HepG2 (cell line): ENCODE results near the gene OR4D9. TPM values are rescaled to one million over a fixed set of nuclear protein-coding genes. Genes with fewer than 3 reads are reported as not detected.

ENCODE experiments used
- ATAC-seq: fragments of 200-7000 bp; cut with Tn5 transposase; 3 replicates; pipeline ENCODE4 v1.9.1; 2020; ENCODE audit warnings: mild to moderate bottlenecking, moderate library complexity
- BruUV-seq: library from RNA; stranded (reverse); fragments of 400-500 nt; replicated peaks from 2 replicates; lab custom pipeline; 2021; lab: Mats Ljungman, UMichigan
- CTCF ChIA-PET: fragments of 300-600 bp; formaldehyde crosslinking; extraction: SDS; loops from one replicate; lab custom pipeline; 2021; ENCODE audit warnings: low total read pairs, inconsistent platforms, low intra/inter-chr PET ratio; lab: Yijun Ruan, JAX
- POLR2A ChIA-PET: fragments of 350-600 bp; sonication (Branson Sonifier 250); formaldehyde crosslinking; loops from one replicate; lab custom pipeline; 2020; ENCODE audit warnings: antibody characterized with exemption, inconsistent platforms; lab: Yijun Ruan, JAX
- DNase-seq: peaks from one replicate; pipeline ENCODE4 v3.0.0-alpha.2; 2015; ENCODE audit warnings: low spot score
- FAIRE-seq: peaks from 3 replicates; lab custom pipeline; 2011; peaks lifted over from hg19 to GRCh38; lab: Jason Lieb, UNC
- H2AFZ ChIP-seq: one replicate; pipeline ENCODE4 v1.6.1; 2011; ENCODE audit warnings: low read length, inconsistent platforms
- H3K27ac ChIP-seq: fragments of 300-600 bp; 3 replicates; pipeline ENCODE4 v1.8.0; 2011; ENCODE audit warnings: mixed run types, mild to moderate bottlenecking, mixed read lengths, low read length, inconsistent platforms; ENCODE audit not compliant: insufficient read depth; ENCODE audit errors: extremely low read length
- H3K27me3 ChIP-seq, 2 experiments: fragments of 200-600 bp in 1 of 2; 2 replicates in 1 of 2; 3 replicates in 1 of 2; pipeline versions ENCODE4 v1.6.0 to v1.8.0; 2011; ENCODE audit warnings: low read length in 2 of 2, mild to moderate bottlenecking in 2 of 2, moderate library complexity in 2 of 2, inconsistent platforms in 1 of 2; ENCODE audit not compliant: insufficient read depth in 2 of 2, control insufficient read depth in 1 of 2
- H3K36me3 ChIP-seq, 2 experiments: fragments of 200-600 bp in 1 of 2; replicated peaks in 1 of 2; 2 replicates in 1 of 2; 3 replicates in 1 of 2; pipeline versions ENCODE4 v1.5.1 to v1.8.0; 2011; ENCODE audit warnings: low read length in 2 of 2, inconsistent platforms in 1 of 2; ENCODE audit not compliant: insufficient read depth in 2 of 2, control insufficient read depth in 1 of 2
- H3K4me1 ChIP-seq: 2 replicates; pipeline ENCODE4 v1.5.1; 2012; ENCODE audit warnings: low read length, inconsistent platforms; ENCODE audit not compliant: insufficient read depth
- H3K4me2 ChIP-seq: 2 replicates; pipeline ENCODE4 v1.6.0; 2011; ENCODE audit warnings: low read depth, low read length, inconsistent platforms
- H3K4me3 ChIP-seq, 3 experiments: fragments of 200-600 bp in 1 of 3; sonication (generic), shearing (Covaris generic) in 1 of 3; replicated peaks in 1 of 3; 2 replicates each; pipeline ENCODE4 v1.5.1; 2011 to 2016; ENCODE audit warnings: low read length in 3 of 3, inconsistent platforms in 2 of 3, low read depth in 2 of 3, mild to moderate bottlenecking in 2 of 3, control low read depth in 1 of 3, mixed read lengths in 1 of 3; ENCODE audit not compliant: insufficient read depth in 1 of 3
- H3K79me2 ChIP-seq: one replicate; pipeline ENCODE4 v1.6.1; 2011; ENCODE audit warnings: low read length, inconsistent platforms; ENCODE audit not compliant: insufficient read depth
- H3K9ac ChIP-seq: 2 replicates; pipeline ENCODE4 v1.6.0; 2011; ENCODE audit warnings: mild to moderate bottlenecking, low read depth, low read length, inconsistent platforms; ENCODE audit not compliant: insufficient read depth
- H3K9me3 ChIP-seq: 2 replicates; pipeline ENCODE4 v1.5.1; 2012; ENCODE audit warnings: mild to moderate bottlenecking, low read length
- H4K20me1 ChIP-seq: 2 replicates; pipeline ENCODE4 v1.6.0; 2011; ENCODE audit warnings: inconsistent platforms, mild to moderate bottlenecking, low read length, moderate library complexity; ENCODE audit not compliant: insufficient read depth
- ATF6 ChIP-seq: sonication (generic); formaldehyde crosslinking; conservative IDR thresholded peaks from 2 replicates; pipeline ENCODE4 v1.4.0; 2020; ENCODE audit warnings: missing genetic modification reagents
- CEBPG ChIP-seq: IDR thresholded peaks from 2 replicates; pipeline ENCODE4 v1.6.1; 2016
- FOSL2 ChIP-seq: sonication (generic); formaldehyde crosslinking; IDR thresholded peaks from 2 replicates; pipeline ENCODE4 v1.4.0; 2020; ENCODE audit warnings: missing genetic modification reagents
- FOXC1 ChIP-seq: sonication (generic); formaldehyde crosslinking; IDR thresholded peaks from 2 replicates; pipeline ENCODE4 v1.8.0; 2022; ENCODE audit warnings: mild to moderate bottlenecking, missing genetic modification reagents, borderline replicate concordance
- FOXK1 ChIP-seq: sonication (generic); formaldehyde crosslinking; IDR thresholded peaks from 2 replicates; pipeline ENCODE4 v1.4.0; 2020; ENCODE audit warnings: low read depth, missing genetic modification reagents, borderline replicate concordance
- HNF4A ChIP-seq: sonication (generic); formaldehyde crosslinking; IDR thresholded peaks from 2 replicates; pipeline ENCODE4 v1.4.0; 2020; ENCODE audit warnings: missing genetic modification reagents
- PPARG ChIP-seq: conservative IDR thresholded peaks from 2 replicates; pipeline ENCODE4 v1.6.1; 2016; ENCODE audit warnings: missing biosample characterization, missing genetic modification reagents
- RBAK ChIP-seq: sonication (generic); formaldehyde crosslinking; IDR thresholded peaks from 2 replicates; pipeline ENCODE4 v1.5.1; 2020; ENCODE audit warnings: mild to moderate bottlenecking, missing genetic modification reagents
- TBX3 ChIP-seq: fragments of 450-650 bp; IDR thresholded peaks from 2 replicates; pipeline ENCODE4 v1.6.1; 2017; ENCODE audit warnings: antibody characterized with exemption, mild to moderate bottlenecking, inconsistent platforms, borderline replicate concordance
- ZFP62 ChIP-seq: sonication (generic); formaldehyde crosslinking; IDR thresholded peaks from 2 replicates; pipeline ENCODE4 v1.4.0; 2020; ENCODE audit warnings: missing genetic modification reagents
- ZNF280D ChIP-seq: sonication (generic); formaldehyde crosslinking; IDR thresholded peaks from 2 replicates; pipeline ENCODE4 v1.5.1; 2020; ENCODE audit warnings: mild to moderate bottlenecking, missing genetic modification reagents
- WGBS: methylation state at CpG from one replicate; pipeline ENCODE4 v1.1.6; 2017; ENCODE audit warnings: low lambda C conversion rate; 5-methylcytosine and 5-hydroxymethylcytosine counted together
- in situ Hi-C: cut with HindIII; loops from 2 replicates; pipeline ENCODE4 v1.10.0; 2017; ENCODE audit warnings: low pct_unique_long_range_greater_than_20kb; ENCODE audit not compliant: extremely low pct_ligation_motif_present
- intact Hi-C: fragments of 100-400 bp; cut with micrococcal nuclease; formaldehyde crosslinking; loops from one replicate; pipeline ENCODE4 v1.10.0; 2022; ENCODE audit not compliant: unreplicated experiment
- polyA plus RNA-seq, 8 experiments: library from polyadenylated mRNA; depleted of rRNA in 3 of 8; stranded (reverse) in 7 of 8; unstranded in 1 of 8; fragments of >200 nt; fragmentation: Illumina TruSeq in 4 of 8; extraction: Trizol in 4 of 8; gene quantifications; 2 replicates each; pipeline versions ENCODE4 v1.2.1 to v1.2.3, GENCODE V29; 2011 to 2016; ENCODE audit warnings: low read depth in 4 of 8, missing spikeins in 1 of 8, mixed read lengths in 1 of 8; ENCODE audit not compliant: insufficient read depth in 1 of 8
- total RNA-seq, 5 experiments: library from RNA; depleted of rRNA; stranded (reverse); fragments of >200 nt; fragmentation: Illumina TruSeq; extraction: Trizol; gene quantifications; 2 replicates each; pipeline ENCODE4 v1.2.3, GENCODE V29; 2016; ENCODE audit warnings: low read depth in 1 of 5
- TF ChIP-seq, protein P1 (sequence below): IDR thresholded peaks from 2 replicates; pipeline ENCODE4 v1.6.1; 2016; ENCODE audit warnings: missing compliant biosample characterization, missing genetic modification reagents, borderline replicate concordance
- TF ChIP-seq, protein P2 (sequence below): sonication (generic); formaldehyde crosslinking; IDR thresholded peaks from 2 replicates; pipeline ENCODE4 v1.4.0; 2020; ENCODE audit warnings: missing genetic modification reagents, borderline replicate concordance

Gene OR4D9
- total and polyA plus RNA-seq, 2 of the 13 experiments (the other 11 are each of a cell fraction or from before 2014, with no cell fraction given) = not detected

GRCh38 chr11:59560290-59560701, 49.0 kb downstream of the OR4D9 start:
- Histone ChIP-seq H3K27me3 (no peaks in the 10 kb centered on the region; a peak in 1 of 5 replicates), H3K4me3 (peak overlapping the region; percentile 86 to 96 (median 92)), H3K9me3 (no peaks in the 10 kb centered on the region), H3K9ac (peak overlapping the region; percentile 72), H2AFZ (peak overlapping the region; percentile 47), H4K20me1 (no peaks in the 10 kb centered on the region), H3K79me2 (no peaks in the 10 kb centered on the region), H3K36me3 (no peaks in the 10 kb centered on the region), H3K4me1 (peaks cover 46% of the 10 kb centered on the region), H3K4me2 (peak overlapping the region; percentile 81), H3K27ac (peak overlapping the region; percentile 48)
- intact Hi-C loops = loop anchor here (1.0 kb wide), 1 partner anchor 10 kb away; no protein-coding TSS in a partner anchor
- no TSS peak for BruUV-seq
- CTCF ChIA-PET = no interaction called here
- WGBS = 0% methylated on average over 12 of the region's 18 CpGs
- FAIRE-seq = no peak
- peak; percentile 47 for ATAC-seq
- peak; percentile 81 for DNase-seq
- in situ Hi-C loops = no loop called here
- POLR2A ChIA-PET = interaction anchor here (1.2 to 1.7 kb wide), 3 partner anchors 10 to 109 kb away, joined by 4 to 8 read pairs (median 6); partner anchors contain the start of genes OSBP and PATL1
- TF ChIP-seq CEBPG (CRISPR knock-in tag) = 0 out of 2 replicates have a peak, but pooled peaks have one; percentile 19
- TF ChIP-seq, protein P1, sequence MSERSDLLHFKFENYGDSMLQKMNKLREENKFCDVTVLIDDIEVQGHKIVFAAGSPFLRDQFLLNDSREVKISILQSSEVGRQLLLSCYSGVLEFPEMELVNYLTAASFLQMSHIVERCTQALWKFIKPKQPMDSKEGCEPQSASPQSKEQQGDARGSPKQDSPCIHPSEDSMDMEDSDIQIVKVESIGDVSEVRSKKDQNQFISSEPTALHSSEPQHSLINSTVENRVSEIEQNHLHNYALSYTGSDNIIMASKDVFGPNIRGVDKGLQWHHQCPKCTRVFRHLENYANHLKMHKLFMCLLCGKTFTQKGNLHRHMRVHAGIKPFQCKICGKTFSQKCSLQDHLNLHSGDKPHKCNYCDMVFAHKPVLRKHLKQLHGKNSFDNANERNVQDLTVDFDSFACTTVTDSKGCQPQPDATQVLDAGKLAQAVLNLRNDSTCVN = no peak
- TF ChIP-seq PPARG = 0 out of 2 replicates have a peak, but pooled peaks have one; percentile 33
- peak; percentile 18; the same call in 1 of the 2 replicates for TF ChIP-seq TBX3
- TF ChIP-seq ATF6 (CRISPR knock-in tag) = 0 out of 2 replicates have a peak, but pooled peaks have one; percentile 44
- TF ChIP-seq RBAK (CRISPR knock-in tag) = no peak
- TF ChIP-seq FOXC1 (CRISPR knock-in tag) = 0 out of 2 replicates have a peak, but pooled peaks have one; percentile 55
- TF ChIP-seq, protein P2, sequence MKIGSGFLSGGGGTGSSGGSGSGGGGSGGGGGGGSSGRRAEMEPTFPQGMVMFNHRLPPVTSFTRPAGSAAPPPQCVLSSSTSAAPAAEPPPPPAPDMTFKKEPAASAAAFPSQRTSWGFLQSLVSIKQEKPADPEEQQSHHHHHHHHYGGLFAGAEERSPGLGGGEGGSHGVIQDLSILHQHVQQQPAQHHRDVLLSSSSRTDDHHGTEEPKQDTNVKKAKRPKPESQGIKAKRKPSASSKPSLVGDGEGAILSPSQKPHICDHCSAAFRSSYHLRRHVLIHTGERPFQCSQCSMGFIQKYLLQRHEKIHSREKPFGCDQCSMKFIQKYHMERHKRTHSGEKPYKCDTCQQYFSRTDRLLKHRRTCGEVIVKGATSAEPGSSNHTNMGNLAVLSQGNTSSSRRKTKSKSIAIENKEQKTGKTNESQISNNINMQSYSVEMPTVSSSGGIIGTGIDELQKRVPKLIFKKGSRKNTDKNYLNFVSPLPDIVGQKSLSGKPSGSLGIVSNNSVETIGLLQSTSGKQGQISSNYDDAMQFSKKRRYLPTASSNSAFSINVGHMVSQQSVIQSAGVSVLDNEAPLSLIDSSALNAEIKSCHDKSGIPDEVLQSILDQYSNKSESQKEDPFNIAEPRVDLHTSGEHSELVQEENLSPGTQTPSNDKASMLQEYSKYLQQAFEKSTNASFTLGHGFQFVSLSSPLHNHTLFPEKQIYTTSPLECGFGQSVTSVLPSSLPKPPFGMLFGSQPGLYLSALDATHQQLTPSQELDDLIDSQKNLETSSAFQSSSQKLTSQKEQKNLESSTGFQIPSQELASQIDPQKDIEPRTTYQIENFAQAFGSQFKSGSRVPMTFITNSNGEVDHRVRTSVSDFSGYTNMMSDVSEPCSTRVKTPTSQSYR (CRISPR knock-in tag) = no peak
- peak; percentile 17; the same call in 1 of the 2 replicates for TF ChIP-seq FOSL2 (CRISPR knock-in tag)
- no peak for TF ChIP-seq ZFP62
- TF ChIP-seq ZNF280D = peak; percentile 36; the same call in 1 of the 2 replicates
- TF ChIP-seq HNF4A = peak; percentile 53
- peak; percentile 71; the same call in 1 of the 2 replicates for TF ChIP-seq FOXK1 (CRISPR knock-in tag)
